Esophagus squamous epithelium (tissue), 5 donors: ENCODE results near the gene MAP6D1. TPM values are rescaled to one million over a fixed set of nuclear protein-coding genes. Genes with fewer than 3 reads are reported as not detected.
"Not testable (repeated sequence)": the region's sequence is repeated elsewhere in the genome, so short reads cannot be mapped to it uniquely, and the experiment has no call there.

Source experiments
- DNase-seq: peaks from one replicate; lab custom pipeline; 2025; lab: John Stamatoyannopoulos, UW
- H3K27ac ChIP-seq, 4 donors: fragments of 200-600 bp; sonication (generic); one replicate each; pipeline ENCODE4 v1.5.1; 2016 to 2019; ENCODE audit warnings: mild to moderate bottlenecking in 1 of 4
- H3K27me3 ChIP-seq, 4 donors: fragments of 200-600 bp; sonication (generic); 1 replicate in 3 of 4; 2 replicates in 1 of 4; pipeline versions ENCODE4 v1.5.1 to v1.6.0; 2017 to 2021; ENCODE audit warnings: antibody characterized with exemption in 1 of 4
- H3K36me3 ChIP-seq, 3 donors: fragments of 200-600 bp; sonication (generic); one replicate each; pipeline ENCODE4 v1.5.1; 2016 to 2019
- H3K4me1 ChIP-seq, 3 donors: fragments of 200-600 bp; sonication (generic); one replicate each; pipeline ENCODE4 v1.5.1; 2017 to 2019
- H3K4me3 ChIP-seq, 4 donors: fragments of 200-600 bp; sonication (generic); 1 replicate in 3 of 4; 2 replicates in 1 of 4; pipeline ENCODE4 v1.5.1; 2016 to 2019; ENCODE audit warnings: mild to moderate bottlenecking in 2 of 4, moderate library complexity in 1 of 4
- H3K9me3 ChIP-seq, 3 donors: fragments of 200-600 bp; sonication (generic); one replicate each; pipeline ENCODE4 v1.5.1; 2016 to 2019
- POLR2A ChIP-seq, 4 donors: fragments of 450-650 bp; IDR thresholded peaks; one replicate each; pipeline ENCODE4 v1.6.1; 2017; ENCODE audit warnings: antibody characterized with exemption in 4 of 4, mild to moderate bottlenecking in 4 of 4, moderate library complexity in 3 of 4
- WGBS, 2 donors: methylation state at CpG; one replicate each; pipeline ENCODE4 v1.1.5; 2018; 5-methylcytosine and 5-hydroxymethylcytosine counted together
- intact Hi-C: fragments of 100-400 bp; cut with DNase I; formaldehyde crosslinking; loops from one replicate; pipeline ENCODE4 v1.15.0; 2022
- total RNA-seq, 4 donors: library from RNA; depleted of rRNA; stranded (reverse); fragments of >200 nt; gene quantifications; one replicate each; pipeline ENCODE4 v1.1.0, GENCODE V29; 2016
- TF ChIP-seq, protein P1 (sequence below), 6 experiments: fragments of 450-650 bp in 4 of 6; fragments of 200-600 bp in 2 of 6; sonication (generic) in 2 of 6; IDR thresholded peaks; one replicate each; pipeline ENCODE4 v1.5.1; 2016 to 2019; ENCODE audit warnings: antibody characterized with exemption in 6 of 6, mild to moderate bottlenecking in 4 of 6, moderate library complexity in 4 of 6
- donor health status: DM: yes; HTN: yes; CAD: no.

MAP6D1 gene
- total RNA-seq, 4 donors from 2014 or later: 2.0 to 5.1 (median 2.7) TPM; not detected in 1

- Histone ChIP-seq H3K27ac (no peak overlapping the region), H3K4me1 (no peaks in the 10 kb centered on the region), H3K27me3 (no peaks in the 10 kb centered on the region), H3K36me3 (peaks cover 0 to 96% (median 21%) of the 10 kb centered on the region in 3 donors), H3K4me3 (no peak overlapping the region), H3K9me3 (no peaks in the 10 kb centered on the region)
- WGBS, 2 donors: 88 to 97% methylated on average over 4 of the region's 4 CpGs
- intact Hi-C loops: no loop called here
- DNase-seq: no peak
- TF ChIP-seq, protein P1, sequence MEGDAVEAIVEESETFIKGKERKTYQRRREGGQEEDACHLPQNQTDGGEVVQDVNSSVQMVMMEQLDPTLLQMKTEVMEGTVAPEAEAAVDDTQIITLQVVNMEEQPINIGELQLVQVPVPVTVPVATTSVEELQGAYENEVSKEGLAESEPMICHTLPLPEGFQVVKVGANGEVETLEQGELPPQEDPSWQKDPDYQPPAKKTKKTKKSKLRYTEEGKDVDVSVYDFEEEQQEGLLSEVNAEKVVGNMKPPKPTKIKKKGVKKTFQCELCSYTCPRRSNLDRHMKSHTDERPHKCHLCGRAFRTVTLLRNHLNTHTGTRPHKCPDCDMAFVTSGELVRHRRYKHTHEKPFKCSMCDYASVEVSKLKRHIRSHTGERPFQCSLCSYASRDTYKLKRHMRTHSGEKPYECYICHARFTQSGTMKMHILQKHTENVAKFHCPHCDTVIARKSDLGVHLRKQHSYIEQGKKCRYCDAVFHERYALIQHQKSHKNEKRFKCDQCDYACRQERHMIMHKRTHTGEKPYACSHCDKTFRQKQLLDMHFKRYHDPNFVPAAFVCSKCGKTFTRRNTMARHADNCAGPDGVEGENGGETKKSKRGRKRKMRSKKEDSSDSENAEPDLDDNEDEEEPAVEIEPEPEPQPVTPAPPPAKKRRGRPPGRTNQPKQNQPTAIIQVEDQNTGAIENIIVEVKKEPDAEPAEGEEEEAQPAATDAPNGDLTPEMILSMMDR (IDR thresholded peaks at IDR 0.05): no peak
- TF ChIP-seq POLR2A (IDR thresholded peaks at IDR 0.05): no peak
Observed at GRCh38 chr3:183789826-183790225, 35.6 kb downstream of the MAP6D1 start.

DNA sequence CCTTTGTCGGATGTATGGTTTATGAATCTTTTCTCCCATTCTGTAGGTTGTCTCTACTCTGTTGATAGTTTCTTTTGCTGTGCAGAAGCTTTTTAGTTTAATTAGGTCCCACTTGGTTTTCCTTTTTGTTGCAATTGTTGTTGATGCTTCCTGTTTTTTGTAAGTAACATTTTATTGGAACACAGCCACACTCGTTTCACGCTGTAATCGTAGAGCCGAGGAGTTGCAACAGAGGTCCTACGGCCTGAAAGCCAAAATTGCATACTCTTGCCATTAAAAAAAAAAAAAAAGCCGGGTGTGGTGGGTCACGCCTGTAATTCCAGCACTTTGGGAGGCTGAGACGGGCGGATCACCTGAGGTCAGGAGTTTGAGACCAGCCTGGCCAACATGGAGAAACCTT is 40.9 kb downstream of the MAP6D1 start:
- H3K36me3 ChIP-seq: peaks cover 0 to 98% (median 10%) of the 10 kb centered on the region in 3 donors
- intact Hi-C loops, H3K27ac ChIP-seq, H3K4me1 ChIP-seq, H3K9me3 ChIP-seq, H3K4me3 ChIP-seq, H3K27me3 ChIP-seq, DNase-seq: not testable (repeated sequence)
- 74 to 81% methylated on average over 9 to 10 of the region's 10 CpGs for WGBS, 2 donors

GRCh38 chr3:183782576-183783276 is 42.7 kb downstream of the MAP6D1 start:
- TF ChIP-seq POLR2A (IDR thresholded peaks at IDR 0.05): no peak
- TF ChIP-seq, protein P1 (IDR thresholded peaks at IDR 0.05): no peak
- Histone ChIP-seq H3K4me3 (no peak overlapping the region), H3K27me3 (no peaks in the 10 kb centered on the region), H3K9me3 (no peaks in the 10 kb centered on the region), H3K4me1 (no peaks in the 10 kb centered on the region), H3K27ac (no peak overlapping the region), H3K36me3 (peaks cover 0 to 100% (median 11%) of the 10 kb centered on the region in 3 donors)
- WGBS, 2 donors: 76 to 86% methylated on average over 7 of the region's 7 CpGs
- intact Hi-C loops: no loop called here
- DNase-seq: no peak

- Histone ChIP-seq H3K27me3 (no peaks in the 10 kb centered on the region), H3K36me3 (peaks cover 0 to 100% (median 14%) of the 10 kb centered on the region in 3 donors), H3K4me3 (no peak overlapping the region), H3K27ac (no peak overlapping the region), H3K9me3 (no peaks in the 10 kb centered on the region), H3K4me1 (no peaks in the 10 kb centered on the region)
- WGBS, 2 donors: 91 to 95% methylated on average over 6 of the region's 6 CpGs
- TF ChIP-seq POLR2A (IDR thresholded peaks at IDR 0.05): no peak
- TF ChIP-seq, protein P1 (IDR thresholded peaks at IDR 0.05): no peak
- no peak for DNase-seq
- intact Hi-C loops: no loop called here
Observed at GRCh38 chr3:183781246-183781645, 44.1 kb downstream of the MAP6D1 start.

DNA sequence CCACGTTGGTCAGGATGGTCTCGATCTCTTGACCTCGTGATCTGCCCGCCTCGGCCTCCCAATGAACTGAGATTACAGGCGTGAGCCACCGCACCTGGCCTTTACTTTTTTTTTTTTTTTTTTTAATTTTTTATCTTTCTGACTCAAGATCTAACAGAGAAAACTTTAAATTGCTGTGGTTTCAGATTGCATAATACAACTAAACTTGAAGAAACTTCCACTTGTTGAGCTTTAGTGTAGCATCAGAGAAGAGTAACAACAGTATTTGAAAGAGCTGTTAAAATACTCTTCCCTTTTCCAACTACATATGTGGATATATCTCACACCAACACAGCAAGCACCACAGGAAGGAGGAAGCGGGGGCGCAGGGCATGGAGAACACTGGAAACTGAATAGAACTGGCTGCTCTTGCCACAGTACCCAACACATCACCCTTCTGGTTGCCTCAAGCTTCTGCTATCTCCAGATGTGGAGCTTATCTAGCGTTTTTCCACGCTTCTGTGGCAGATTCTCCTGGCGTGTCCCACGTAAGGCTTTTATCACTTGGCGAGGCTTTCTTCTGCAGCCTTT is 45.4 kb downstream of the MAP6D1 start:
- TF ChIP-seq, protein P1 (IDR thresholded peaks at IDR 0.05): no peak
- TF ChIP-seq POLR2A (IDR thresholded peaks at IDR 0.05): no peak
- intact Hi-C loops: no loop called here
- no peak for DNase-seq
- Histone ChIP-seq H3K27ac (no peak overlapping the region), H3K36me3 (peaks cover 0 to 100% (median 12%) of the 10 kb centered on the region in 3 donors), H3K9me3 (no peaks in the 10 kb centered on the region), H3K4me3 (no peak overlapping the region), H3K4me1 (no peaks in the 10 kb centered on the region), H3K27me3 (no peaks in the 10 kb centered on the region)
- 85 to 88% methylated on average over 13 to 14 of the region's 14 CpGs for WGBS, 2 donors
